ENCODE measurements around the gene PSMB10.
"Not testable (repeated sequence)": the region's sequence is repeated elsewhere in the genome, so short reads cannot be mapped to it uniquely, and the experiment has no call there.

PSMB10 gene

GRCh38 chr16:67924140-67924906 lies 12.3 kb downstream of the PSMB10 start:
- DNase-seq, result no peak

DNA sequence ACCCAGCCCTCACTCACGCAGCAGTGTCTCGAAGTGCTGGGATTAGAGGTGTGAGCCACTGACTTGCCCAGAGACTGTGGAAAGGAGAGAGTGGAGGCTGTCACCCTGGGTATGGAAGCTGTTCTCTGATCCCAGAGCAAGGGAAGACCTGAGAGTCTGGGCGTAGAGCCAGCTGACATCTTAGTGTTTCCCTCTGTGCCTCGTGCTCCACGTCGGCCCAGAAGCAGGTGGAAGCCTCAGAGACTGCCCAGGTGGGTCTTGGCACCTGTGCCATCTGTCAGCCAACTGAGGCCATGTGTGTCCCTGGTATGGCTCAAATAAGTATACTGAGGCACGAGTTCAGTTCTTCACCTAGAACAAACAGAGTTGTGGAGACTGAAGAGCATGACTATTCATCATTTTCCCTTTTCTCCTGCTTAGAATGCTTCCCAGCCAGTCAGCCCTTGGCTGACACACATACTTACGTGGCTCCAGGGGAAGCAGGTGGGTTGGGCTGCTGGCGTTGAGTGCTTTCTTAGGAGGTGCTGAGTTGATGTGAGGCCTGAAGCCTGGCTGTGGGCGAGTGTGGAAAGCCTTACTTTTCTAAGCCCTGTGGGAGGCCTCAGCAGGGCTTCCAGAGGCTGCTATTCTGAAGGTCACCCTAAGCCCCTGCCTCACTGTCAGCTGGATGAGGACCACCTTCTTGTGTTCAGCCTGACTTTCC lies 13.1 kb downstream of the PSMB10 start:
- no peak for DNase-seq

DNA sequence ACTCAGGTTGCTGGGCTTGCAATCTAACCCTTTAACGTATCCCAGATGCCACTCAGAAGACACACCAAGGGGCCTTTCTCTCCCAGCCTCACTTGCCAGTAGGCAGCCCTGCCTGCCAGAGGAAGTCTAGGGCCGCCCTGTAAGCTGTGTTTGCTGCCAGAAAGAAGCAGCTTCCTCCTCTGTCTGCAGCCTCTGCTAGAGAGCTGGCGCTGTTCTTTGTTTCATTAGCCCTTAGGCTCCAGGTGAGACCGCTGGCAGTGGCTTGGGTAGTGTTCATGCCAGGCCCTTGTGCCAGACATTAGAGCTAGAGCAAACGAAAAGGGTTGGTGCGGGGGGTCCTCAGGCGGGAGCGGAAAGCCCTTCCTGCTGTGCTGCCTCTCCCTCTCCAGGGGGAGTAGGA lies 13.9 kb downstream of the PSMB10 start:
- no peak for DNase-seq

DNA sequence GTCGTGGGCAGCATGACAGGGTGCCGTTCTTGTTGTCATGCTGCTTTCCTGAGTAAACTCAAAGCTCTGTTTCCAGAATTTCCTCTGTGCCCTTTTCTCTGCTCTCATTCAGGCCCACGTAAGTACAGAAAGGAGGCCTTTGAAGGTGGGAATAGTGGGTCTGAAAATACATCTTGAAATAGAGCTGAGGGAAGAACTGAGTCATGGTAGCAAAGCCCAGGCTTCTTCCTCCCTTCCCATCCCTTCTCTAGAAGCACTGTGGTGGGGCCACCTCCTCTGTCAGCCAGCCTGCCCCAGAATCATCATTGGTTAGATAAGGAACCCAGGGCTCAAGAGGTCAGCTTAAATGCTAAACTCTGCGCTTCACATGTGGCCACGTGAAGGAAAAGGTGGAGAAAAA lies 14.4 kb downstream of the PSMB10 start:
- DNase-seq, result no peak

GRCh38 chr16:67919622-67920221 lies 16.9 kb downstream of the PSMB10 start:
- peak in 1 of 2 donors; percentile 7 for DNase-seq

DNA sequence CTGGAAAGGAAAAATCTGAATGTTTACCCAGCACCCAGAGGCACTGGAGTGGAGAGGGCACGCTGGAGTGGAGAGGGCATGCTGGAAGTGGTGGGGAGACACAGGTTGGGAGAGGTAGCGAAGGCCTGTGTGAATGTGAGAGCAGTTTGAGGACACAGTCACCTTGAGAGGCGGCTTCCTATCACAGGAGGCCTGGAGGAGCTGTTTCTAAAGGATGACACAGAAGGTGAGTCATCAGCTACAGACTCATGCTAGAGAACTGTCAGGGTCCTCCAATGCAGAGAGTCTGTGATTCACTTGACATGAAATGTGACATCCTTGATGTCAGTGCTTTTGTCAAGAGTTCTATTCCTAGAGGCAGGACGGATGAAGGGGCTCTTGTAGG lies 18.8 kb downstream of the PSMB10 start:
- peak in 1 of 2 donors; percentile 25 for DNase-seq

DNA sequence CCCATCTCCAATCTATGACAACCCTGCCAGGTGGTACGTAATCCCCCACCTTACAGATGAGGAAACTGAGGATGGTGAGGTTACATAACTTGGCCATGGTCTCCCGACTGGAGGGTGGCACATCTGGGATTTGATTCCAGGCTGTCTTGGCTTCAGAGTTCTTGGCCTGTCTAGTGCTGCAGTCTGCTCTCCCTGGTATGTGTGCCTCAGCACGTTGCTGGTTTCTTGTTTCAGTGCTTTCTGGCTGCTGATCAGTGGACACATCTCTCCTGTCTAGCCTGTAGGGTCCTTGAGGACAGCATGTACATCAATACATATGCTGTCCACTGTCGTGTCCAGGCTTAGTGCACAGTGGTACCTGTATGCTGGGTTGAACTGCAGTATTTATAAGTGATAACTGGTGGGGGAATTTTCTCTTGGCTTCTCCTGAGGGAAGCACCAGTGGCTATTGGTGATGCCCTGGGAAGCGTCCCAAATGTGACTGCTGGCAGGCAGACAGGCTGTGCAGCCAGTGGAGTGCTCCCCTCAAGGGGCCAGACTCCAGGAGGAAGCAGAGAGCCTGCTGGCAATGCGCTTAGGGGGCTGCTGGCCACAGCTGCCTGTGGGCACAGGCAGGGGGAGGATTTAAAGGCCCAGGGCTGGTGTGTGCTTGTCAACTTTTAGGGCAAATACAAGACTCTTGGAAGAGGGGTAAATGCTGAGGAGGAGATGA lies 19.4 kb downstream of the PSMB10 start:
- no peak for DNase-seq

DNA sequence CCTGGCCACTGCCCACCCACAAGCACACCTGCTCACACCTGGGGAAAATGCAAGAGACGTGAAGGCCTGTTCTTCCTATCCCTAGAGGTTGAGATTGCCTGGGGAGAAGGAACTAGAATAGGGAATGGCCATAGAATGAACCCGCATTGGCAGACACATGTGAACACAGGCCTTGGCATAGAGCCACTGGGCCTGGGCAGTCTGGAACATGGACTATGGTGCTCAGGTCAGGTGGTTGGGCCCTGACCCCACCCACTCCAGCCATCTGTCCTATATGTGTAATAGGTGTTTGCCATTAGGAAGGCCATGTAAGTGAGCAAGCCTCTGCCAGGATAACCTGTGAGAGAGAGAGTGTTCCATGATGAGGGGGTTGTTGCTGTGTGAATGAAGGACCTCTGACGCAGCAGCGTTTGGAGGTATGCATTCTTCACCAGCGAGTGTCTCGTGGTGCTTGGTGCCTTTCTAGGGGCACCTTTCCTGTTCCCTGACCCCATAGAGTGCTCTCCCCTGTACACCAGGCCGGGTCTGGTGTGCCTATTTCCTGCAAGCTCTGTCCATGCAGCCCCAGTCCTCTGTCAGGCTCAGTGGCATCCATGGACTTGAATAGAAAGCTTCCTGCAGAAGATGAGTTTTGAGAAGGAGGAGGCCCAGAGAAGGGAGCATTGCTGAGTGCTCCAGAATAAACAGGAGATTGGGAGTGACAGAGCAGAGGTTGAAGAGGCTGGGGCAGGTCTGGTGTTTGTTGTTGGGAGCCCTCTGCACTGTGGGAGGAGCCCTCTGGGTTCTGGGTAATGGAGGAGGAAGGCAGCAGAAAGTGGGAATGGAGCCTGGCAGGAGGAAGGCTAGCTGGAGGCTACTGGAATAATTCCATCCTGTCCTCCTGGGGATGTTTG lies 20.6 kb downstream of the PSMB10 start:
- no peak for DNase-seq

- DNase-seq, result not testable (repeated sequence)
Observed at GRCh38 chr16:67915496-67915769, 21.2 kb downstream of the PSMB10 start.

DNA sequence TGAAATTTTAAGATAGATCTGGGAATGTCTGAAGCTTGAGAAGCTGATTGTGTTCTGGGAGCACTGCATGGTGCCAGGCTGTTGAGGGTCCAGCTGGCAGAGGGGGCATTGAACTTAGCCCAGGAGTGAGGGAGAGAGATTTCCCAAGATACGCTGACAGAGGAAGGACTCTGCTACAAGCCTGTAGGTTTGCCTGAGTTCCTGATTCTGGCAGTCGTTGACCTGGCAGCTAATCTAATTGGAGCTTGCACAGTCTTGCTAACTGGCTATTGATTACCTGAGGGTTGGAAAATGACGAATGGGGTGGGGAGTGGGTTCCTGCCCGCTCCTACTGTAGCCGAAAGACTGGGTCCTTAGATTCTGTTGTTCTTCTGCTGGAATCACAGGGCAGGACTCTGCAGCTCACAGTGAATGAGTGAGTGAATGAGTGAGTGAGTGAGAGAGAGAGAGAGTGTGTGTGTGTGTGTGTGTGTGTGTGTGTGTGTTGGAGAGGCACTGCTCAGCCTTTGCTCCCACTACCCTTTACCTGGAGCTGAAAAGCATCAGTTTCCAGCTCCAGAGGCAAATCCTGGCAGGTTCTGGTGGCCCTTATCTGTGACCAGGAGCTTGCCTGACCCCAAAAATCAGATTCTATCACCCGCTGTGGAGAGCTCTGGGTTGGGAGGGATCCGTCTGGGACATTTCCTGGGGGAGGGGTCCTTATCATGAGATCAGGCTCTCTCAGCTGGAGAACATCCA lies 21.7 kb downstream of the PSMB10 start:
- DNase-seq, result no peak

- no peak for DNase-seq
Observed at GRCh38 chr16:67910158-67910557, 26.5 kb downstream of the PSMB10 start.

- DNase-seq, result no peak
Observed at GRCh38 chr16:67909056-67909742, 27.5 kb downstream of the PSMB10 start.

DNA sequence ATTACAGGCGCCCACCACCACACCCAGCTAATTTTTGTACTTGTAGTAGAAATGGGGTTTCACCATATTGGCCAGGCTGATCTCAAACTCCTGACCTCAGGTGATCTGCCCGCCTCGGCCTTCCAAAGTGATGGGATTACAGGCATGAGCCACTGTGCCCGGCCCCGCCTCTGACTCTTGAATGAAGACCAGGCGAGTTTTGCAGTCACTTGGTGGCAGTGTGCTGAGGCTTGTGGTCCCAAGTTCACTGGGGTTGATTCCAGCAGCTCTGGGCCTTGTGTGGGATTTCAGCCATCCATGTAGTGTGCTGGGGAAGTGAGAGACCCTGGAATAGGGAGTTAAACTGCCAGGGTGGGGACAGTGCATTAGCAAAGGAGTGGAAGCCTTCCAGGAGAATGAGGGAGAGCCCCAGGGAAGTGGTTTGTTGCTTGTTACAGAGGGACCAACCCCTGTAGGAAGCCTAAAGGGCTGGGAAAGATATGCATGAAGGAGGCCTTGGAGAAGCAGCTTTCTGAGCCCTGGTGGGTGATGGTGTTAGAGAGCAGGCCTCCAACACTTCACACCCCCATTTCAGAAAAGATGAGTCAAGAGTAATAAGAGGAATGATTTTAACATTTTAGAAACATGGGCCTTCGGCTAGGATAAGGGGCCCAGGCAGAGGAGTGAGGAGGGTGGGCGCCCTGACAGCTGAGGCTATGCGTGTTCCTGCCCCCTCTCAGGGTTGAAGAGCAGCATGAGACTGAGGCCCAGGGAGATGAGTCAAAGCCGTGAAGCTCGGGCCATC lies 29.1 kb downstream of the PSMB10 start:
- DNase-seq, result no peak

- no peak for DNase-seq
Observed at GRCh38 chr16:67902831-67903230, 33.8 kb downstream of the PSMB10 start.

DNA sequence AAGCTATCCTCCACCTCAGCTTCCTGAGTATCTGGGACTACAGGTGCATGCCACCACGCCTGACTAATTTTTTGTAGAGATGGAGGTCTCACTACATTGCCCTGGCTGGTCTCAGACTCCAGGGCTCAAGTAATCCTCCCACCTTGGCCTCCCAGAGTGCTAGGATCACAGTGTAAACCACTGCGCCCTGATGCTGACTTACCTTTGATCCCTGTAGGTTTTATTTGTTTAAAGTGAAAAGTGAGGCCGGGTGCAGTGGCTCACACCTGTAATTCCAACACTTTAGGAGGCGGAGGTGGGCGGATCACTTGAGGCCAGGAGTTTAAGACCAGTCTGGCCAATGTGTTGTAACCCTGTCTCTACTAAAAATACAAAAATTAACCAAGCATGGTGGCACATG lies 34.9 kb downstream of the PSMB10 start:
- DNase-seq, result no peak

GRCh38 chr16:67897231-67897630 lies 39.4 kb downstream of the PSMB10 start:
- no peak for DNase-seq

DNA sequence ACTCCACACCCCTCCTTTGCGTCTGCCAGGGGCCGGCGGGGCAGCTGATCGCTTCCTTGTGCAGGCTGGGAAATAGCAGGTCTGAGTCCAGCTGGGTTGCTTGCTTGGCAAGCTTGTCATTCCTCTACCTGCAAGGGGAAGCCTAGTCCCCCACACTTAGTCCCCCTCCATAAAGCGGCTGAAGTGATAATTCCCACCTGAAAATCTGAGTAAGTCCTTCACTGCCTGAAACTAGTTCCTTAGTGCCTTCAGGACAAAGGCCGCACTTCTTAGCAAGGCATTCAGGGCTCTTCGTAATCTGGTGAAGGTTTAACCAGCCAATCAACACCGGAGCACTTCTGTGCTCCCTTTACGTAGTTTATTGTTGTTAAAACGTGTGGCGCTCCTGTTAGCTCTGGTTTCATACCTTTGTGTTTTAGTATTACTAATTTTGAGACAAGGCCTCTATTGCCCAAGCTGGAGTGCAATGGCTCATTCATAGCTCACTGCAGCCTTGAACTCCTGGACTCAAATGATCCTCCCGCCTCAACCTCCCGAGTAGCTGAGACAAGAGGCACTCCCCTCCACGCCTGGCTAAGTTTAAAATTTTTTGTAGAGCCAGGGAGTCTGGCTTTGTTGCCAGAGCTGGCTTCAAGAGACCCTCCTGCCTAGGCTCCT lies 42.8 kb downstream of the PSMB10 start:
- DNase-seq, result peak in 1 of 2 donors; percentile 44

DNA sequence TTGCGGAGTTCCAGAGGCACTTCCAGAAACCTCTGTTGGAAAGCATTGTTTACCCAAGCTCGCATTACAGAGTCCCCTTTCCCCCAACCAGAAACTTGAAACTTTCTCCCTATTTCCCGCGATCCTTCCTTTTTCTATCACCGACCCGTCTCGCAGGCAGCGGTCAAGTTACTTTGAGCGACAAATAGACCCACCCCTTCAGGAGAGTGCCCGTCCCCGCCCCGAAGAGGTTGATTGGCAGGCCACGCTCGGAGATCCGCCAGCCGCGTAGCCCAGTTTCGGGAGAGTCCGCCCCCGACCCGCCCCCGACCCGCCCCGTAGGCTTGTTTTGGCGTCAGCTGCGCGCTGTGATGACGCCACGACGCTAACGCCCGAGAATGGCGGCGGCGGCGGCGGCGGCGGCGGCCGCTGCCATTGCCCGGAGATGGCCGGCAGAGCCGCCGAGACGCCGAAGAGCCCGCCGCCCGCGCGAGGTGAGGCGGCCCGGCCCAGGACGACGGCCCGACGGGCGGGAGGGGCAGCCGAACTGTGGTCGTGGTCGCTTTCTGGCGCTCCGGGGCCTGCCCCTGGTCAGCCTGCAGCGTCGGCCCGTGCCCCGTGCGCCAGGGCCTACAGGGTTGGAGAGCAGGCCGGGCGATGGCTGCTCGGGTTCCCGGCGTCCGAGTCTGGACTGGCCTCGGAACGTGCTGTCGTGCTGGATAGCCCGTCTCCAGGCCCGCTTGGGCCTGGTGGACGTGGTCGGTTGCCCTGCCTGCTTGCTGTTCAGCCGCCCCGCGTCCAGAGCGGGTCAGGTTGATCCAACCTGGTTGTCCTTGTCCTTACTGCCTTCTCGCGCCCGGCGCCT lies 43.5 kb downstream of the PSMB10 start, which contains the start of gene PSKH1:
Gene PSKH1, plus strand, starts transcription at position 356 of the 844 bp plus-strand sequence. CDS start 15,496 bp downstream, outside the sequence.
- peak; percentile 97 to 98 for DNase-seq

Measured in inflammatory macrophage (primary cell).